ENCODE data around the gene SCG3. TPM values are rescaled to one million over a fixed set of nuclear protein-coding genes. Genes with fewer than 3 reads are reported as not detected.

Gene SCG3
- total RNA-seq, 1 experiment from 2014 or later = 32.1 TPM

GRCh38 chr15:51737522-51738305 lies 56.4 kb downstream of the SCG3 start, which contains the start of gene LYSMD2:
Gene LYSMD2 (minus strand): TSS chr15:51737655. CDS start chr15:51737622, 33 bp downstream.
- ChIA-PET POLR2A (interaction anchor here (0.5 kb wide), 1 partner anchor 282 kb away, joined by 3 read pairs; no protein-coding TSS in a partner anchor), CTCF (interaction anchor here (0.7 to 2.0 kb wide), 10 partner anchors 15 to 574 kb away, joined by 3 to 12 read pairs (median 3); no protein-coding TSS in a partner anchor)
- no peak within 1 kb of the TSS for H3K27ac Mint-ChIP-seq
- H3K9me3 Mint-ChIP-seq = no peaks in the 10 kb centered on the region
- peak; percentile 63 for ATAC-seq
- peak; percentile 52 for DNase-seq (ENCODE audit: low spot score)
- peaks cover 13% of the 10 kb centered on the region for H3K4me1 Mint-ChIP-seq
- no peaks in the 10 kb centered on the region for H3K36me3 Mint-ChIP-seq
- TF ChIP-seq ZNF416 (CRISPR knock-in tag; IDR thresholded peaks at IDR 0.05) = no peak
- TF ChIP-seq KAT7 (CRISPR knock-in tag; IDR thresholded peaks at IDR 0.05; ENCODE audit: borderline replicate concordance) = peak; percentile 42; the same call in 1 of the 2 replicates
- TF ChIP-seq, protein P1, sequence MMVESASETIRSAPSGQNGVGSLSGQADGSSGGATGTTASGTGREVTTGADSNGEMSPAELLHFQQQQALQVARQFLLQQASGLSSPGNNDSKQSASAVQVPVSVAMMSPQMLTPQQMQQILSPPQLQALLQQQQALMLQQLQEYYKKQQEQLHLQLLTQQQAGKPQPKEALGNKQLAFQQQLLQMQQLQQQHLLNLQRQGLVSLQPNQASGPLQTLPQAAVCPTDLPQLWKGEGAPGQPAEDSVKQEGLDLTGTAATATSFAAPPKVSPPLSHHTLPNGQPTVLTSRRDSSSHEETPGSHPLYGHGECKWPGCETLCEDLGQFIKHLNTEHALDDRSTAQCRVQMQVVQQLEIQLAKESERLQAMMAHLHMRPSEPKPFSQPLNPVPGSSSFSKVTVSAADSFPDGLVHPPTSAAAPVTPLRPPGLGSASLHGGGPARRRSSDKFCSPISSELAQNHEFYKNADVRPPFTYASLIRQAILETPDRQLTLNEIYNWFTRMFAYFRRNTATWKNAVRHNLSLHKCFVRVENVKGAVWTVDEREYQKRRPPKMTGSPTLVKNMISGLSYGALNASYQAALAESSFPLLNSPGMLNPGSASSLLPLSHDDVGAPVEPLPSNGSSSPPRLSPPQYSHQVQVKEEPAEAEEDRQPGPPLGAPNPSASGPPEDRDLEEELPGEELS (CRISPR knock-in tag; IDR thresholded peaks at IDR 0.05) = peak; percentile 9; the same call in 1 of the 2 replicates
- 0 out of 2 replicates have a peak, but pooled peaks have one; percentile 37 for TF ChIP-seq CREM (CRISPR knock-in tag; IDR thresholded peaks at IDR 0.05)
- no peak for TF ChIP-seq MXD4 (CRISPR knock-in tag; IDR thresholded peaks at IDR 0.05; ENCODE audit: borderline replicate concordance)
- TF ChIP-seq E2F5 (CRISPR knock-in tag; IDR thresholded peaks at IDR 0.05) = peak; percentile 37; the same call in 1 of the 2 replicates
- peaks cover 44% of the 10 kb centered on the region for H3K27me3 Mint-ChIP-seq (ENCODE audit: low read depth)
- peak within 1 kb of the TSS; percentile 71 for H3K4me3 Mint-ChIP-seq

DNA sequence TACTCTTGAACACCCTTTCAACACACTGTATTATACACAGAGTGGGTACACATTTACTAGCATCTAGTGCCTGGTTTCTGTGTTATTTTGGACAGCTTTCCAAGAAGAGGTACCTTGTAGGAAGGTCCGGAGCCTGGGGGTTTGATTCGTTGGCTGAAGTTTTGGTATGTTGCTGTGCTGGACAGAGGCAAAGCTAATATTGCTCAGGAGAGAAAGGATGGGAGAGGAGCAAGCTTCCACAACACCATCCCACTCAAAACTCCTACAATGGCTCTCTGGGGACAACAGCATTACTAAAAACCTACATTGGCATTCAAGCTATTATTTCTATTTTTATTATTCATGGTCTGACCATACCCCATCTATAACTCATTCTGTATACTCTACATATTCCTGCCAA lies 57.2 kb downstream of the SCG3 start:
- CTCF ChIA-PET = interaction anchor here (2.0 kb wide), 1 partner anchor 88 kb away, joined by 7 read pairs; no protein-coding TSS in a partner anchor

GRCh38 chr15:51739061-51739712 lies 57.9 kb downstream of the SCG3 start:
- ATAC-seq = no peak
- Mint-ChIP-seq H3K9me3 (no peaks in the 10 kb centered on the region), H3K4me3 (0 out of 2 replicates have a peak overlapping the region, but pooled peaks have one; percentile 1), H3K27ac (no peak overlapping the region), H3K4me1 (peaks cover 13% of the 10 kb centered on the region), H3K27me3 (ENCODE audit: low read depth) (peaks cover 44% of the 10 kb centered on the region), H3K36me3 (no peaks in the 10 kb centered on the region)
- ChIA-PET POLR2A (interaction anchor here (1.0 kb wide), 1 partner anchor 58 kb away, joined by 5 read pairs; the partner anchor contains the start of gene SCG3), CTCF (interaction anchor here (1.9 kb wide), 1 partner anchor 38 kb away, joined by 6 read pairs; no protein-coding TSS in a partner anchor)
- DNase-seq (ENCODE audit: low spot score) = no peak
- no peak for TF ChIP-seq USF2 (CRISPR knock-in tag; IDR thresholded peaks at IDR 0.05)
- no peak for TF ChIP-seq JUN (CRISPR knock-in tag; IDR thresholded peaks at IDR 0.05)
- TF ChIP-seq, protein P2, sequence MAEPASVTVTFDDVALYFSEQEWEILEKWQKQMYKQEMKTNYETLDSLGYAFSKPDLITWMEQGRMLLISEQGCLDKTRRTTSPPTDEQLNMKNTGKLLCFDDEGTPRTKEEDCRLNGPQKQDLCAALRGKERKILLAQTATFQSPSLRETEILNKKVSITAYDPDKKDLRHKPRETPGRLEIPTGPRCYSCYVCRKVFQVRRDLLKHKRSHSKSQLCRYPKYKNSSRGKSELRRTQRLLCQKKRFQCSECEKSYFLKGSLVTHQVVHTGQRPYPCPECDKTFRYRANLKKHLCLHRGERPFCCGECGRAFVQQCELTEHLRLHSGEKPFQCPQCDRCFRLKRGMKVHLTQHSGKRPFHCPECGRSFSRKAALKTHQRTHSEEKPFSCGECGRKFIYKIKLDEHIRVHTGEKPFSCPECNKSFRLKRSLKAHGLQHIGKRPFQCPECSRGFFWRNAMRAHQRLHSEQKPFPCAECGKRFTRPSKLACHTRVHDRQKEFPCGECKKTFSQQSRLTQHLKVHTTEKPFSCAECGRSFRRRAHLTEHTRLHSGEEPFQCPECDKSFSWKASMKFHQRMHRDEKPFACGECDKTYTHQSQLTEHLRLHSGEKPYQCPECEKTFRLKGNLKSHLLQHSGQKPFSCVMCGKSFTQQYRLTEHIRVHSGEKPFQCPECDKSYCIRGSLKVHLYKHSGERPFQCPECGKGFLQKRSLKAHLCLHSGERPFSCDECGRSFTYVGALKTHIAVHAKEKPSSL (CRISPR knock-in tag; conservative IDR thresholded peaks at IDR 0.05) = no peak
- no peak for TF ChIP-seq KAT7 (CRISPR knock-in tag; IDR thresholded peaks at IDR 0.05; ENCODE audit: borderline replicate concordance)
- no peak for TF ChIP-seq ZNF138 (CRISPR knock-in tag; conservative IDR thresholded peaks at IDR 0.05)
- TF ChIP-seq IRF2 (CRISPR knock-in tag; IDR thresholded peaks at IDR 0.05; ENCODE audit: borderline replicate concordance, low read depth) = no peak
- no peak for TF ChIP-seq ETV6 (CRISPR knock-in tag; IDR thresholded peaks at IDR 0.05)
- TF ChIP-seq NR3C1 (CRISPR knock-in tag; conservative IDR thresholded peaks at IDR 0.05; ENCODE audit: low read depth) = no peak
- TF ChIP-seq ZNF317 (CRISPR knock-in tag; IDR thresholded peaks at IDR 0.05; ENCODE audit: borderline replicate concordance, low read depth) = no peak

More for the DNA sequence above, 57.2 kb downstream of the SCG3 start:
- no peaks in the 10 kb centered on the region for H3K9me3 Mint-ChIP-seq
- H3K36me3 Mint-ChIP-seq = no peaks in the 10 kb centered on the region
- DNase-seq (ENCODE audit: low spot score) (no peak), ATAC-seq (no peak)
- POLR2A ChIA-PET = interaction anchor here (1.0 kb wide), 1 partner anchor 57 kb away, joined by 5 read pairs; the partner anchor contains the start of gene SCG3
- H3K27me3 Mint-ChIP-seq (ENCODE audit: low read depth) = peaks cover 44% of the 10 kb centered on the region
- H3K27ac Mint-ChIP-seq = no peak overlapping the region
- peak overlapping the region; percentile 71 for H3K4me3 Mint-ChIP-seq
- H3K4me1 Mint-ChIP-seq = peaks cover 13% of the 10 kb centered on the region
- no peak for TF ChIP-seq MAX (CRISPR knock-in tag; IDR thresholded peaks at IDR 0.05)
- TF ChIP-seq NR3C1 (CRISPR knock-in tag; conservative IDR thresholded peaks at IDR 0.05; ENCODE audit: low read depth) = no peak
- TF ChIP-seq TCF7 (CRISPR knock-in tag; IDR thresholded peaks at IDR 0.05; ENCODE audit: low read depth) = no peak
- no peak for TF ChIP-seq ATF1 (CRISPR knock-in tag; IDR thresholded peaks at IDR 0.05)
- TF ChIP-seq HMGXB4 (CRISPR knock-in tag; IDR thresholded peaks at IDR 0.05) = no peak
- TF ChIP-seq ZNF263 (CRISPR knock-in tag; IDR thresholded peaks at IDR 0.05; ENCODE audit: low read depth) = no peak
- no peak for TF ChIP-seq SMAD3 (CRISPR knock-in tag; IDR thresholded peaks at IDR 0.05; ENCODE audit: borderline replicate concordance)
- TF ChIP-seq ZNF416 (CRISPR knock-in tag; IDR thresholded peaks at IDR 0.05) = no peak
- no peak for TF ChIP-seq HMGA2 (CRISPR knock-in tag; IDR thresholded peaks at IDR 0.05)

Measured in WTC11 (cell line).